GM10248 (cell line): ENCODE measurements around the gene PABPN1.

Experiments used
- CTCF ChIA-PET: fragments of 300-600 bp; sonication (Branson Sonifier 250); formaldehyde crosslinking; extraction: SDS; loops from one replicate; lab custom pipeline; 2021; ENCODE audit warnings: antibody characterized with exemption; lab: Yijun Ruan, JAX
- POLR2A ChIA-PET: fragments of 350-650 bp; sonication (Branson Sonifier 250); formaldehyde crosslinking; extraction: SDS; loops from one replicate; lab custom pipeline; 2020; ENCODE audit warnings: antibody characterized with exemption; lab: Yijun Ruan, JAX
- DNase-seq: peaks from one replicate; pipeline ENCODE4 v3.0.0; 2012; ENCODE audit errors: extremely low spot score
- TF ChIP-seq, protein P1 (sequence below): IDR thresholded peaks from 2 replicates; pipeline ENCODE4 v1.5.1; 2012; ENCODE audit warnings: mild to moderate bottlenecking, low read depth; ENCODE audit errors: extremely low read depth, missing control alignments, control extremely low read depth

The PABPN1 gene

DNA sequence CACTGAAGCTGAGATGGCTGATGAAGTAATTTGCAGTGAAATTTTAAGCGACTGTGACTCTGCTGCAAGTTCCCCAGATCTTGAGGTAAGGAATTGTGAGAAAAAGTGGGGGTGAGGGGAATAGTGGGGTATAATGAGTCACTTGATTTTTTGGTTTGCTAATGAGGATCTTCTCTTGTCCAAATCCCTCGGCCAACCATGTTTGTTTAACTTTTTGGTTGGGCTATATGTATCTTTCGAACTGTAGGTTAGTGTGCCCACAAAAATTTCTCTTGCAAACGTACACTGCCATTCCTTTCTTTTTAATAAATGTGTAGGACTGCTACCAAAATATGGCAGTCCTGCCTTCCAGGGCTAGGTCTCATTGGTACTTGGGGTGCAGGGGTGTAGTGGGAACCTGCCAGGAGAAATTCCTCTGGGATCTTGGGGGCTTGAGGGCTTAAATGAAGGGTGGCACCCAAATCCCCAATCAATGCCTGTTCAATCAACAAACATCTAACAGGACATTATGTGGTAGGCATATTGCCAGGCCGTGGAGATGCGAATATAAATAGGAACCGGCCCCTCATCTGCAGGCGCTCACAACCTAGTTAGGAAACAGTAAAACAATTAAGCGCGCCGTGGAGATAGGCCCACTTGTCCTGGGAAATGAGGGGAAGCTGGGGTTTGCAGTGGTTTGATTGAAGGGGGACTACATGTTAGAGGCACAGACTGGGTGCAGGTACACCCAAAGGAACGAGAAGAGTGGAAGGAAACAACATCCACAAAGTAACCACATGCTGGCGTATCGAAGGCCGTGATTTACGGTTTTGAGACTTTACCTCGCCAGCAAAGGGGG lies 1.3 kb upstream of the PABPN1 start:
- DNase-seq: no peak
- POLR2A ChIA-PET: interaction anchor here (0.8 to 2.5 kb wide), 5 partner anchors 9 to 225 kb away, joined by 3 to 26 read pairs (median 4); partner anchors contain the start of genes ACIN1, BCL2L2, C14orf119 and HOMEZ
- CTCF ChIA-PET: interaction anchor here (0.9 to 8.0 kb wide), 11 partner anchors 8 to 251 kb away, joined by 3 to 136 read pairs (median 4); partner anchors contain the start of genes BCL2L2, HOMEZ, NGDN and PPP1R3E
- TF ChIP-seq, protein P1, sequence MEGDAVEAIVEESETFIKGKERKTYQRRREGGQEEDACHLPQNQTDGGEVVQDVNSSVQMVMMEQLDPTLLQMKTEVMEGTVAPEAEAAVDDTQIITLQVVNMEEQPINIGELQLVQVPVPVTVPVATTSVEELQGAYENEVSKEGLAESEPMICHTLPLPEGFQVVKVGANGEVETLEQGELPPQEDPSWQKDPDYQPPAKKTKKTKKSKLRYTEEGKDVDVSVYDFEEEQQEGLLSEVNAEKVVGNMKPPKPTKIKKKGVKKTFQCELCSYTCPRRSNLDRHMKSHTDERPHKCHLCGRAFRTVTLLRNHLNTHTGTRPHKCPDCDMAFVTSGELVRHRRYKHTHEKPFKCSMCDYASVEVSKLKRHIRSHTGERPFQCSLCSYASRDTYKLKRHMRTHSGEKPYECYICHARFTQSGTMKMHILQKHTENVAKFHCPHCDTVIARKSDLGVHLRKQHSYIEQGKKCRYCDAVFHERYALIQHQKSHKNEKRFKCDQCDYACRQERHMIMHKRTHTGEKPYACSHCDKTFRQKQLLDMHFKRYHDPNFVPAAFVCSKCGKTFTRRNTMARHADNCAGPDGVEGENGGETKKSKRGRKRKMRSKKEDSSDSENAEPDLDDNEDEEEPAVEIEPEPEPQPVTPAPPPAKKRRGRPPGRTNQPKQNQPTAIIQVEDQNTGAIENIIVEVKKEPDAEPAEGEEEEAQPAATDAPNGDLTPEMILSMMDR: no peak

DNA sequence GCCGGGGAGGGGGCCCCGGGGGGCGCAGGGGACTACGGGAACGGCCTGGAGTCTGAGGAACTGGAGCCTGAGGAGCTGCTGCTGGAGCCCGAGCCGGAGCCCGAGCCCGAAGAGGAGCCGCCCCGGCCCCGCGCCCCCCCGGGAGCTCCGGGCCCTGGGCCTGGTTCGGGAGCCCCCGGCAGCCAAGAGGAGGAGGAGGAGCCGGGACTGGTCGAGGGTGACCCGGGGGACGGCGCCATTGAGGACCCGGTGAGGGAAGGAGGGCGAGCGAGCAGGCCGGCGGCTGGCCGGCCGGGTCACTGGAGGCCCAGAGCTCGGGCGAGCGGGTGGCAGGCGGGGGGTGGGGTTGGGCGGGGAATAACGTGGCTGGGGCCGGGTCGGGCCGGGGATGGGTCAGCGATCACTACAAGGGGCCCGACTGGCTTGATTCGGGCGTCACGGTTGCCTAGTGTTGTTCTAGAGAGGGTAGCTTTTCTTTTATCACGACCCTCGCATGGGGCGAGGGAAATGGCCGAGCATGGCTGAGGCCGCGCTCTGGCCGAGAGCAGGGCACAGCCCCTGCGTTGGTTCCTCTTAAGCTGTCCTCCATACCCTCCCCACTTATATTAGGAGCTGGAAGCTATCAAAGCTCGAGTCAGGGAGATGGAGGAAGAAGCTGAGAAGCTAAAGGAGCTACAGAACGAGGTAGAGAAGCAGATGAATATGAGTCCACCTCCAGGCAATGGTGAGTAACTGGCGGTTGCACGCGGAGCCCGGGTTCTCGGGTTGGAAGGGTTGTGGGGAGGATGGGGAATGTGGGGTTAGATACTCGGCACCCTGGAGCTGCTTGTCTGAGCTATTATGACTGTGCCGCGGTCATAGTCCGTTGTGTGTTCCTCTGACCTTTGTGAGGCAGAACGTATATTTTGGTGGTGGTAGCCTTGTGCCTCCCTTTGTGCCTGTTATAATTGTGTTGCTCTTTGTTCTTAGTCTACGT lies 603 bp downstream of the PABPN1 start:
- no peak for DNase-seq
- TF ChIP-seq, protein P1: no peak
- ChIA-PET POLR2A (interaction anchor here (0.9 to 2.5 kb wide), 5 partner anchors 15 to 227 kb away, joined by 3 to 26 read pairs (median 4); partner anchors contain the start of genes ACIN1, BCL2L2 and PPP1R3E), CTCF (interaction anchor here (0.9 to 8.0 kb wide), 17 partner anchors 7 to 264 kb away, joined by 3 to 136 read pairs (median 4); partner anchors contain the start of genes ACIN1, BCL2L2, C14orf119 and NGDN)

DNA sequence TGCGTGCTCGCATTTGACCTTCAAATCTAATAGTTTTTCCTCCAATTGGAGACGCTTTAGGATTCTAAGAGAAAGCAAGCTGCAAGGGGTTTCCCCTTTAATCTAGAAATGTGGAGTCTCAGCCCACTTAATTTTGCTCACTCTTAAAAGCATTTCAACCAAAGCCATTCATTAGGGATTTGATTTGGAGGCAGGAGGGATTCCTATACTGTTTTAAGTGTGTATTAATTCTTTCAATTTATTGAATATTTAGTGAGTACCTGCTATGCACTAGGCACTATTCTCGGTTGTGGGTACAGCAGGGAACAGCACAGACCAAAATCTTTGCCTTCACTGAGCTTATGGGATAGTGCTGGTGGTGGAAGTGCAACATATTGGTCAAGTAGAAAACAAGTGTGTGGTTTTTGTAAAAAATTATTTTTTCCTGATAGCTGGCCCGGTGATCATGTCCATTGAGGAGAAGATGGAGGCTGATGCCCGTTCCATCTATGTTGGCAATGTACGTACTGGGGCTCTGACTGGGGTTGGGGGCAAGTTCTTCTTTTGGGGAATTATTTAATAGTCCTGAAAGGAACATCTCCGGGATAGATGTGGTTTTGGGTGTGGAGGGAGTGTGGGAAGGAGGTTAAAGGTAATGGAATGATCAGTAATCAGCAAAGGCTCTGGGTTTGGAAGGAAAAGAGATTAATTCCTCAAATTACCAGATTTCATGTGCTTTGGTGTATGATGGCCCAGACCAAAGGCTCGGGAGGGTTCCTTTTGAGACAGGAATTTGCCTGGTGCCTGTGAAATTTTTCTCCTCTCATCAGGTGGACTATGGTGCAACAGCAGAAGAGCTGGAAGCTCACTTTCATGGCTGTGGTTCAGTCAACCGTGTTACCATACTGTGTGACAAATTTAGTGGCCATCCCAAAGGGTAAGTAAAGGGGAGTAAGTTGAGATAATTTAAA lies 1.6 kb downstream of the PABPN1 start:
- TF ChIP-seq, protein P1: no peak
- ChIA-PET CTCF (interaction anchor here (0.6 to 8.0 kb wide), 14 partner anchors 9 to 265 kb away, joined by 3 to 136 read pairs (median 4); partner anchors contain the start of genes ACIN1, BCL2L2, C14orf119 and PPP1R3E), POLR2A (interaction anchor here (1.0 to 2.5 kb wide), 3 partner anchors 20 to 21 kb away, joined by 3 to 26 read pairs (median 3); partner anchors contain the start of gene PPP1R3E)
- no peak for DNase-seq

DNA sequence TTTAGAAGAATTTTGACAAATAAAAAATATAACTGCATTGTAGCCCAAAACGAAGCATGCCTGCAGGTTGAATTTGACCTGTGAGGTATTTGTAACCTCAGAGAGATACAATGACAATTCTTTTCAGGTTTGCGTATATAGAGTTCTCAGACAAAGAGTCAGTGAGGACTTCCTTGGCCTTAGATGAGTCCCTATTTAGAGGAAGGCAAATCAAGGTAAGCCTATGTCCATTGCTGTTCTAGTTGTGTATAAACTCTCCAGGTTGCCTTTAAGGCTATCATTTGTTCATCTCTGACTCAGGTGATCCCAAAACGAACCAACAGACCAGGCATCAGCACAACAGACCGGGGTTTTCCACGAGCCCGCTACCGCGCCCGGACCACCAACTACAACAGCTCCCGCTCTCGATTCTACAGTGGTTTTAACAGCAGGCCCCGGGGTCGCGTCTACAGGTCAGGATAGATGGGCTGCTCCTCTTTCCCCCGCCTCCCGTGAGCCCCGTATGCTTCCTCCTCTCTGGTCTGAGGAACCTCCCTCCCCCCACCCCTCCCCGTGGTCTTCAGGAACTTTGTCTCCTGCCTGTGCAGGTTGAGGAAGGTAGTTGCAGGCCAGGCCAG lies 2.7 kb downstream of the PABPN1 start:
- TF ChIP-seq, protein P1: no peak
- DNase-seq: no peak
- CTCF ChIA-PET: interaction anchor here (1.1 to 8.0 kb wide), 6 partner anchors 11 to 203 kb away, joined by 3 to 136 read pairs (median 6); partner anchors contain the start of genes BCL2L2 and PPP1R3E
- POLR2A ChIA-PET: interaction anchor here (1.0 to 1.1 kb wide), 2 partner anchors 21 to 22 kb away, joined by 3 read pairs; no protein-coding TSS in a partner anchor

DNA sequence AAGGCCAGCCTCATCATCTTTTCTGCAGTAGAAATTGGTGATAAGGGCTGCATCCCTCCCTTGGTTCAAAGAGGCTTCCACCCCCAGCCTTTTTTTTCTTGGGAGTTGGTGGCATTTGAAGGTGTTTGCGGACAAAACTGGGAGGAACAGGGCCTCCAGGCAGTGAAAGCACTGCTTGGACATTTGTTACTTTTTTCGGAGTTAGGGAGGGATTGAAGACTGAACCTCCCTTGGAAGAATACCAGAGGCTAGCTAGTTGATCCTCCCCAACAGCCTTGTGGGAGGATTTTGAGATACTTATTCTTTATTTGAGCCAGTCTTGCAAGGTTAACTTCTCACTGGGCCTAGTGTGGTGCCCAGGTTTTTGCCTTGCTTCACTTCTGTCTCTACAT lies 3.2 kb downstream of the PABPN1 start:
- DNase-seq: no peak
- POLR2A ChIA-PET: no interaction called here
- CTCF ChIA-PET: interaction anchor here (1.2 to 4.8 kb wide), 4 partner anchors 10 to 203 kb away, joined by 3 to 26 read pairs (median 6); no protein-coding TSS in a partner anchor
- TF ChIP-seq, protein P1: no peak
